ENCODE data around the gene PPP4R3B. TPM values are rescaled to one million over a fixed set of nuclear protein-coding genes. Genes with fewer than 3 reads are reported as not detected.
A peak's percentile ranks its signal among the peaks of the same experiment; 100 is the strongest.

PPP4R3B gene
- 32.2 and 41.8 TPM in 2 replicates for total RNA-seq (2014; rRNA removed; shearing (Covaris generic))
- 39.1 and 41.2 TPM in 2 replicates for polyA plus RNA-seq (2016; fragmentation: Nextera tagmentation; extraction: Ambion mirVana)

GRCh38 chr2:55617175-55618024 is at the start of gene PPP4R3B:
PPP4R3B (minus strand) TSS chr2:55617622; CDS start chr2:55617285, 337 bp downstream.
- peak within 1 kb of the TSS; percentile 95 for H2AFZ ChIP-seq
- peaks cover 20% of the 10 kb centered on the region; the same call in 1 of the 2 replicates for H3F3A ChIP-seq (ENCODE audit: insufficient read depth)
- no peaks in the 10 kb centered on the region for H3K27me3 ChIP-seq (replicated peaks; ENCODE audit: insufficient read depth)
- no peak for TF ChIP-seq EZH2phosphoT487 (IDR thresholded peaks at IDR 0.05; ENCODE audit: insufficient read depth, low read depth)
- no peak for TF ChIP-seq EZH2 (IDR thresholded peaks at IDR 0.05; ENCODE audit: insufficient read depth, poor library complexity, severe bottlenecking)
- no peaks in the 10 kb centered on the region for H3K9me2 ChIP-seq (ENCODE audit: insufficient read depth)
- H3K9ac ChIP-seq = peak within 1 kb of the TSS; percentile 96
- DNase-seq = peak; percentile 100
- WGBS, 2 experiments (ENCODE audit: low coverage in 1 of 2, low lambda C conversion rate in 2 of 2, missing lambda C conversion rate in 2 of 2) = 1% methylated on average over 80 of the region's 82 CpGs
- no peaks in the 10 kb centered on the region for H4K20me1 ChIP-seq (ENCODE audit: insufficient read depth)
- peaks cover 26% of the 10 kb centered on the region for H3K36me3 ChIP-seq (ENCODE audit: low read depth)
- in situ Hi-C loops (cut with MboI) = no loop called here
- H3K79me2 ChIP-seq (ENCODE audit: insufficient read depth) = peaks cover 95% of the 10 kb centered on the region
- H3K4me1 ChIP-seq (ENCODE audit: insufficient read depth) = peaks cover 27% of the 10 kb centered on the region
- H3K27ac ChIP-seq = peak within 1 kb of the TSS; percentile 90
- H3K4me2 ChIP-seq (ENCODE audit: unreplicated experiment) = peak within 1 kb of the TSS; percentile 99
- H3K9me3 ChIP-seq (ENCODE audit: low read depth) = no peaks in the 10 kb centered on the region
- H3K4me3 ChIP-seq = peak within 1 kb of the TSS; percentile 99

GRCh38 chr2:55653255-55653654 is 35.8 kb upstream of the PPP4R3B start:
- H3K36me3 ChIP-seq (ENCODE audit: low read depth) = peaks cover 16% of the 10 kb centered on the region
- H3K4me3 ChIP-seq = no peak overlapping the region
- H3K9me2 ChIP-seq (ENCODE audit: insufficient read depth) = no peaks in the 10 kb centered on the region
- no peaks in the 10 kb centered on the region for H3K9me3 ChIP-seq (ENCODE audit: low read depth)
- H3K9ac ChIP-seq = no peak overlapping the region
- H3K4me2 ChIP-seq (ENCODE audit: unreplicated experiment) = no peak overlapping the region
- WGBS, 2 experiments (ENCODE audit: low coverage in 1 of 2, low lambda C conversion rate in 2 of 2, missing lambda C conversion rate in 2 of 2) = 79 to 82% methylated on average over 2 of the region's 2 CpGs
- in situ Hi-C loops (cut with MboI) = no loop called here
- H3K27ac ChIP-seq = no peak overlapping the region
- H3K27me3 ChIP-seq (replicated peaks; ENCODE audit: insufficient read depth) = no peaks in the 10 kb centered on the region
- H2AFZ ChIP-seq = no peak overlapping the region
- H3F3A ChIP-seq (ENCODE audit: insufficient read depth) = peaks cover 2% of the 10 kb centered on the region
- DNase-seq = no peak
- H3K79me2 ChIP-seq (ENCODE audit: insufficient read depth) = no peaks in the 10 kb centered on the region
- H4K20me1 ChIP-seq (ENCODE audit: insufficient read depth) = no peaks in the 10 kb centered on the region
- no peaks in the 10 kb centered on the region for H3K4me1 ChIP-seq (ENCODE audit: insufficient read depth)
- no peak for TF ChIP-seq EZH2 (IDR thresholded peaks at IDR 0.05; ENCODE audit: insufficient read depth, poor library complexity, severe bottlenecking)
- no peak for TF ChIP-seq EZH2phosphoT487 (IDR thresholded peaks at IDR 0.05; ENCODE audit: insufficient read depth, low read depth)

- Histone ChIP-seq H3F3A (ENCODE audit: insufficient read depth) (peaks cover 17% of the 10 kb centered on the region), H3K36me3 (ENCODE audit: low read depth) (peaks cover 18% of the 10 kb centered on the region), H3K4me2 (ENCODE audit: unreplicated experiment) (no peak overlapping the region), H3K9ac (no peak overlapping the region), H3K9me2 (ENCODE audit: insufficient read depth) (no peaks in the 10 kb centered on the region), H4K20me1 (ENCODE audit: insufficient read depth) (no peaks in the 10 kb centered on the region), H3K79me2 (ENCODE audit: insufficient read depth) (no peaks in the 10 kb centered on the region), H3K27me3 (replicated peaks; ENCODE audit: insufficient read depth) (no peaks in the 10 kb centered on the region), H3K4me3 (no peak overlapping the region), H3K27ac (no peak overlapping the region), H3K9me3 (ENCODE audit: low read depth) (no peaks in the 10 kb centered on the region), H3K4me1 (ENCODE audit: insufficient read depth) (peaks cover 11% of the 10 kb centered on the region), H2AFZ (no peak overlapping the region)
- in situ Hi-C loops (cut with MboI) = no loop called here
- 100% methylated on average over 1 of the region's 1 CpG for WGBS, 2 experiments (ENCODE audit: low coverage in 1 of 2, low lambda C conversion rate in 2 of 2, missing lambda C conversion rate in 2 of 2)
- DNase-seq = no peak
- no peak for TF ChIP-seq EZH2phosphoT487 (IDR thresholded peaks at IDR 0.05; ENCODE audit: insufficient read depth, low read depth)
- no peak for TF ChIP-seq EZH2 (IDR thresholded peaks at IDR 0.05; ENCODE audit: insufficient read depth, poor library complexity, severe bottlenecking)
Observed at GRCh38 chr2:55649211-55649610, 31.8 kb upstream of the PPP4R3B start.

GRCh38 chr2:55636831-55637230 is 19.4 kb upstream of the PPP4R3B start:
- H3K27me3 ChIP-seq (replicated peaks; ENCODE audit: insufficient read depth) = no peaks in the 10 kb centered on the region
- DNase-seq = no peak
- no peaks in the 10 kb centered on the region for H3F3A ChIP-seq (ENCODE audit: insufficient read depth)
- no peak overlapping the region for H2AFZ ChIP-seq
- H3K4me3 ChIP-seq = no peak overlapping the region
- TF ChIP-seq EZH2phosphoT487 (IDR thresholded peaks at IDR 0.05; ENCODE audit: insufficient read depth, low read depth) (no peak), EZH2 (IDR thresholded peaks at IDR 0.05; ENCODE audit: insufficient read depth, poor library complexity, severe bottlenecking) (no peak)
- no peaks in the 10 kb centered on the region for H3K79me2 ChIP-seq (ENCODE audit: insufficient read depth)
- H3K4me1 ChIP-seq (ENCODE audit: insufficient read depth) = no peaks in the 10 kb centered on the region
- no peaks in the 10 kb centered on the region for H4K20me1 ChIP-seq (ENCODE audit: insufficient read depth)
- WGBS, 2 experiments (ENCODE audit: low coverage in 1 of 2, low lambda C conversion rate in 2 of 2, missing lambda C conversion rate in 2 of 2) = 97 to 98% methylated on average over 3 of the region's 3 CpGs
- H3K9me3 ChIP-seq (ENCODE audit: low read depth) = no peaks in the 10 kb centered on the region
- peaks cover 49% of the 10 kb centered on the region for H3K36me3 ChIP-seq (ENCODE audit: low read depth)
- no peak overlapping the region for H3K9ac ChIP-seq
- H3K27ac ChIP-seq = no peak overlapping the region
- no peak overlapping the region for H3K4me2 ChIP-seq (ENCODE audit: unreplicated experiment)
- in situ Hi-C loops (cut with MboI) = no loop called here
- no peaks in the 10 kb centered on the region for H3K9me2 ChIP-seq (ENCODE audit: insufficient read depth)
